SK-N-DZ (cell line): ENCODE results near the gene VAC14.
A peak's percentile ranks its signal among the peaks of the same experiment; 100 is the strongest.
"Not testable (repeated sequence)": the region's sequence is repeated elsewhere in the genome, so short reads cannot be mapped to it uniquely, and the experiment has no call there.

Experiments
- DNase-seq: peaks from one replicate; pipeline ENCODE4 v3.0.0-alpha.2; 2015; ENCODE audit warnings: low spot score

VAC14 gene

GRCh38 chr16:70647441-70648359 lies 153.3 kb downstream of the VAC14 start:
- DNase-seq = no peak

GRCh38 chr16:70646260-70647241 lies 154.4 kb downstream of the VAC14 start, which contains the start of gene IL34:
Gene IL34 (plus strand): TSS chr16:70646559. CDS start chr16:70646948, 389 bp downstream.
- DNase-seq = peak; percentile 77

- DNase-seq = no peak
Measured at GRCh38 chr16:70644763-70645597, 156.0 kb downstream of the VAC14 start.

- DNase-seq = not testable (repeated sequence)
Measured at GRCh38 chr16:70643264-70643663, 157.7 kb downstream of the VAC14 start.

GRCh38 chr16:70642633-70643032 lies 158.3 kb downstream of the VAC14 start:
- no peak for DNase-seq

GRCh38 chr16:70638814-70639792 lies 161.9 kb downstream of the VAC14 start:
- DNase-seq = no peak
